Osteoblast (primary cell): ENCODE measurements around the gene TDRD3. TPM values are rescaled to one million over a fixed set of nuclear protein-coding genes. Genes with fewer than 3 reads are reported as not detected.

ENCODE experiments used
- DNase-seq: peaks from one replicate; pipeline ENCODE4 v3.0.0; 2011; ENCODE audit warnings: low spot score, mixed read lengths; ENCODE audit not compliant: insufficient read length; ENCODE audit errors: missing footprints
- H2AFZ ChIP-seq: 2 replicates; pipeline ENCODE4 v1.6.0; 2011; ENCODE audit warnings: mild to moderate bottlenecking, low read length
- H3K27ac ChIP-seq: 2 replicates; pipeline ENCODE4 v1.5.1; 2011; ENCODE audit warnings: mild to moderate bottlenecking, low read depth, low read length, moderate library complexity
- H3K27me3 ChIP-seq: 2 replicates; pipeline ENCODE4 v1.6.0; 2012; ENCODE audit warnings: mild to moderate bottlenecking, control low read depth, inconsistent platforms, low read length, moderate library complexity; ENCODE audit not compliant: insufficient read depth
- H3K36me3 ChIP-seq: 2 replicates; pipeline ENCODE4 v1.5.1; 2011; ENCODE audit warnings: mild to moderate bottlenecking, low read length, control low read depth, moderate library complexity; ENCODE audit not compliant: insufficient read depth
- H3K4me1 ChIP-seq: 2 replicates; pipeline ENCODE4 v1.5.1; 2011; ENCODE audit warnings: mild to moderate bottlenecking, low read length, control low read depth, moderate library complexity; ENCODE audit not compliant: insufficient read depth
- H3K4me2 ChIP-seq: 2 replicates; pipeline ENCODE4 v1.6.0; 2011; ENCODE audit warnings: mild to moderate bottlenecking, low read length; ENCODE audit not compliant: insufficient read depth
- H3K4me3 ChIP-seq: fragments of 200-600 bp; sonication (generic); 3 replicates; pipeline ENCODE4 v1.5.1; 2012; ENCODE audit warnings: mild to moderate bottlenecking, low read length, inconsistent platforms; ENCODE audit not compliant: insufficient read depth
- H3K79me2 ChIP-seq: 2 replicates; pipeline ENCODE4 v1.6.0; 2012; ENCODE audit warnings: mild to moderate bottlenecking, low read length, control low read depth, inconsistent platforms; ENCODE audit not compliant: insufficient read depth
- H3K9me3 ChIP-seq: 2 replicates; pipeline ENCODE4 v1.5.1; 2011; ENCODE audit warnings: low read depth, low read length, control low read depth
- H4K20me1 ChIP-seq: 2 replicates; pipeline ENCODE4 v1.6.0; 2012; ENCODE audit warnings: mild to moderate bottlenecking, low read length, control low read depth; ENCODE audit not compliant: insufficient read depth
- total RNA-seq: library from RNA; depleted of rRNA; stranded (reverse); fragments of >200 nt; gene quantifications from 2 replicates; pipeline ENCODE4 v1.2.3, GENCODE V29; 2012
- TF ChIP-seq, protein P1 (sequence below): IDR thresholded peaks from 2 replicates; pipeline ENCODE4 v1.5.1; 2011; ENCODE audit warnings: mild to moderate bottlenecking, low read depth, low read length, moderate library complexity; ENCODE audit errors: extremely low read depth

TDRD3 gene
- total RNA-seq, 1 donor = 33.7 TPM

GRCh38 chr13:60351855-60352615 lies 45.0 kb upstream of the TDRD3 start:
- H3K36me3 ChIP-seq = no peaks in the 10 kb centered on the region
- no peaks in the 10 kb centered on the region for H3K79me2 ChIP-seq
- H3K4me3 ChIP-seq = no peak overlapping the region
- no peak overlapping the region for H2AFZ ChIP-seq
- no peak for DNase-seq
- no peaks in the 10 kb centered on the region for H3K9me3 ChIP-seq
- no peak overlapping the region for H3K27ac ChIP-seq
- no peak overlapping the region for H3K4me2 ChIP-seq
- no peaks in the 10 kb centered on the region for H3K4me1 ChIP-seq
- no peaks in the 10 kb centered on the region for H4K20me1 ChIP-seq
- peaks cover 13% of the 10 kb centered on the region for H3K27me3 ChIP-seq
- TF ChIP-seq, protein P1, sequence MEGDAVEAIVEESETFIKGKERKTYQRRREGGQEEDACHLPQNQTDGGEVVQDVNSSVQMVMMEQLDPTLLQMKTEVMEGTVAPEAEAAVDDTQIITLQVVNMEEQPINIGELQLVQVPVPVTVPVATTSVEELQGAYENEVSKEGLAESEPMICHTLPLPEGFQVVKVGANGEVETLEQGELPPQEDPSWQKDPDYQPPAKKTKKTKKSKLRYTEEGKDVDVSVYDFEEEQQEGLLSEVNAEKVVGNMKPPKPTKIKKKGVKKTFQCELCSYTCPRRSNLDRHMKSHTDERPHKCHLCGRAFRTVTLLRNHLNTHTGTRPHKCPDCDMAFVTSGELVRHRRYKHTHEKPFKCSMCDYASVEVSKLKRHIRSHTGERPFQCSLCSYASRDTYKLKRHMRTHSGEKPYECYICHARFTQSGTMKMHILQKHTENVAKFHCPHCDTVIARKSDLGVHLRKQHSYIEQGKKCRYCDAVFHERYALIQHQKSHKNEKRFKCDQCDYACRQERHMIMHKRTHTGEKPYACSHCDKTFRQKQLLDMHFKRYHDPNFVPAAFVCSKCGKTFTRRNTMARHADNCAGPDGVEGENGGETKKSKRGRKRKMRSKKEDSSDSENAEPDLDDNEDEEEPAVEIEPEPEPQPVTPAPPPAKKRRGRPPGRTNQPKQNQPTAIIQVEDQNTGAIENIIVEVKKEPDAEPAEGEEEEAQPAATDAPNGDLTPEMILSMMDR = no peak

DNA sequence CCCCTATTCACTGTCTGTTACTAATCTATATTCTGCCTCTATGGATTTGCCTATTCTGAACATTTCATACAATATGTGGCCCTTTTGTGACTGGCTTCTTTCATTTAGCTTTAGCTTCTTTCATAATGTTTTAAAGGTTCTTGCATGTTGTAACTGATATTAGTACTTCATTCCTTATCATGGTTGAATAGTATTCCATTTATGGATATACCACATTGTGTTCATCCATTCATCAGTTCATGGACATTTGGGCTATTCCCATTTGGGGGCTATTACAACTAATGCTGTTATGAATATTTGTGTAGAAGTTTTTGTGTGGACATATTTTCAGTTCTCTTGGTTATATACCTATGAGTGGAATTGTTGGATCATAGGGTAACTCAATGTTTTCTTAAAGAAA lies 44.4 kb upstream of the TDRD3 start:
- Histone ChIP-seq H2AFZ (no peak overlapping the region), H3K27me3 (peaks cover 11% of the 10 kb centered on the region), H3K79me2 (no peaks in the 10 kb centered on the region), H3K9me3 (no peaks in the 10 kb centered on the region), H3K36me3 (no peaks in the 10 kb centered on the region), H3K4me3 (no peak overlapping the region), H3K4me2 (no peak overlapping the region), H4K20me1 (no peaks in the 10 kb centered on the region), H3K27ac (no peak overlapping the region), H3K4me1 (no peaks in the 10 kb centered on the region)
- TF ChIP-seq, protein P1 = no peak
- no peak for DNase-seq

GRCh38 chr13:60355056-60355455 lies 42.0 kb upstream of the TDRD3 start:
- no peaks in the 10 kb centered on the region for H3K4me1 ChIP-seq
- no peak overlapping the region for H3K4me3 ChIP-seq
- no peaks in the 10 kb centered on the region for H4K20me1 ChIP-seq
- H3K4me2 ChIP-seq = no peak overlapping the region
- H2AFZ ChIP-seq = no peak overlapping the region
- H3K9me3 ChIP-seq = no peaks in the 10 kb centered on the region
- no peak overlapping the region for H3K27ac ChIP-seq
- no peaks in the 10 kb centered on the region for H3K79me2 ChIP-seq
- DNase-seq = no peak
- H3K36me3 ChIP-seq = no peaks in the 10 kb centered on the region
- no peaks in the 10 kb centered on the region for H3K27me3 ChIP-seq
- TF ChIP-seq, protein P1 = no peak

DNA sequence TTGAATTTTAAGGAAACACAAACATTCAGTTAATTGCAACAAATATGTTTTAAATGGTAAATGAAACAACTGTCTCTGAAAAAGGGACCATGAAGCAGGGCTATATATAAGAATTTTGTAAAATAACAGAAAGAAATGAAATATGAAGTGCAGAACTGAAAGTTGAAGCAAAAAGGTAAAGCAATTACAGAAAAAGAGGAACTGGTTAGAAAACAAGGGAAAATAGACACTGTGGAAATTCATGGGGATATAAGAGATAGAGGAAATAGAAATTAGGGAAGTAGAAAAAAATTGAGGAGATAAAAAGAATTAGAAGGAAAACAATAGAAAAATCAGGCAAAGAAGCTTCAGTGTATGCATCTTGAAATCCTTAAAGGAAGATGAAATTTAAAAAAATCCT lies 40.0 kb upstream of the TDRD3 start:
- Histone ChIP-seq H3K4me1 (no peaks in the 10 kb centered on the region), H3K36me3 (no peaks in the 10 kb centered on the region), H3K79me2 (no peaks in the 10 kb centered on the region), H2AFZ (no peak overlapping the region), H3K4me3 (no peak overlapping the region), H3K4me2 (no peak overlapping the region), H3K27ac (no peak overlapping the region), H3K9me3 (no peaks in the 10 kb centered on the region), H3K27me3 (no peaks in the 10 kb centered on the region), H4K20me1 (no peaks in the 10 kb centered on the region)
- no peak for DNase-seq
- TF ChIP-seq, protein P1 = no peak
